Testis (tissue), 2 donors: Measurements from ENCODE around the gene TBC1D5.
"Not testable (repeated sequence)": the region's sequence is repeated elsewhere in the genome, so short reads cannot be mapped to it uniquely, and the experiment has no call there.

Experiments used
- POLR2A ChIP-seq: fragments of 450-650 bp; IDR thresholded peaks from one replicate; pipeline ENCODE4 v1.6.1; 2017; ENCODE audit warnings: antibody characterized with exemption, mild to moderate bottlenecking, moderate library complexity
- TF ChIP-seq, protein P1 (sequence below), 3 experiments: fragments of 450-650 bp in 2 of 3; fragments of 200-600 bp in 1 of 3; sonication (generic) in 1 of 3; IDR thresholded peaks; one replicate each; pipeline ENCODE4 v1.5.1; 2016 to 2019; ENCODE audit warnings: antibody characterized with exemption in 3 of 3, mild to moderate bottlenecking in 2 of 3, moderate library complexity in 1 of 3

GRCh38 chr3:17532446-17532845, 210.0 kb downstream of the TBC1D5 start:
- TF ChIP-seq, protein P1, sequence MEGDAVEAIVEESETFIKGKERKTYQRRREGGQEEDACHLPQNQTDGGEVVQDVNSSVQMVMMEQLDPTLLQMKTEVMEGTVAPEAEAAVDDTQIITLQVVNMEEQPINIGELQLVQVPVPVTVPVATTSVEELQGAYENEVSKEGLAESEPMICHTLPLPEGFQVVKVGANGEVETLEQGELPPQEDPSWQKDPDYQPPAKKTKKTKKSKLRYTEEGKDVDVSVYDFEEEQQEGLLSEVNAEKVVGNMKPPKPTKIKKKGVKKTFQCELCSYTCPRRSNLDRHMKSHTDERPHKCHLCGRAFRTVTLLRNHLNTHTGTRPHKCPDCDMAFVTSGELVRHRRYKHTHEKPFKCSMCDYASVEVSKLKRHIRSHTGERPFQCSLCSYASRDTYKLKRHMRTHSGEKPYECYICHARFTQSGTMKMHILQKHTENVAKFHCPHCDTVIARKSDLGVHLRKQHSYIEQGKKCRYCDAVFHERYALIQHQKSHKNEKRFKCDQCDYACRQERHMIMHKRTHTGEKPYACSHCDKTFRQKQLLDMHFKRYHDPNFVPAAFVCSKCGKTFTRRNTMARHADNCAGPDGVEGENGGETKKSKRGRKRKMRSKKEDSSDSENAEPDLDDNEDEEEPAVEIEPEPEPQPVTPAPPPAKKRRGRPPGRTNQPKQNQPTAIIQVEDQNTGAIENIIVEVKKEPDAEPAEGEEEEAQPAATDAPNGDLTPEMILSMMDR (IDR thresholded peaks at IDR 0.05): not testable (repeated sequence)
- not testable (repeated sequence) for TF ChIP-seq POLR2A
